Aorta (tissue), 5 donors: Measurements from ENCODE around the gene GUCY2D. TPM values are rescaled to one million over a fixed set of nuclear protein-coding genes. Genes with fewer than 3 reads are reported as not detected.
A peak's percentile ranks its signal among the peaks of the same experiment; 100 is the strongest.
"Not testable (repeated sequence)": the region's sequence is repeated elsewhere in the genome, so short reads cannot be mapped to it uniquely, and the experiment has no call there.

Experiments
- ATAC-seq: fragments of 200-7000 bp; cut with Tn5 transposase; one replicate; pipeline ENCODE4 v1.9.1; 2022; ENCODE audit warnings: moderate library complexity; ENCODE audit not compliant: low FRiP score
- DNase-seq, 2 donors: peaks; one replicate each; pipeline ENCODE4 v3.0.0-alpha.2; 2020
- H3K27ac ChIP-seq, 2 donors: one replicate each; pipeline ENCODE4 v1.5.1; 2013; ENCODE audit warnings: low read length in 2 of 2, mild to moderate bottlenecking in 2 of 2, moderate library complexity in 2 of 2, control low read depth in 1 of 2, inconsistent platforms in 1 of 2, low read depth in 1 of 2
- H3K27me3 ChIP-seq, 2 donors: one replicate each; pipeline ENCODE4 v1.6.1; 2013; ENCODE audit warnings: control low read depth in 1 of 2, low read length in 1 of 2, mild to moderate bottlenecking in 1 of 2, moderate library complexity in 1 of 2; ENCODE audit not compliant: insufficient read depth in 2 of 2, control insufficient read depth in 1 of 2
- H3K36me3 ChIP-seq, 2 donors: one replicate each; pipeline ENCODE4 v1.6.1; 2013; ENCODE audit warnings: control low read depth in 1 of 2, low read length in 1 of 2, mild to moderate bottlenecking in 1 of 2; ENCODE audit not compliant: insufficient read depth in 2 of 2, control insufficient read depth in 1 of 2
- H3K4me1 ChIP-seq, 2 donors: one replicate each; pipeline ENCODE4 v1.6.1; 2013; ENCODE audit warnings: low read length in 2 of 2, control low read depth in 1 of 2, mild to moderate bottlenecking in 1 of 2, moderate library complexity in 1 of 2; ENCODE audit not compliant: insufficient read depth in 2 of 2, control insufficient read depth in 1 of 2
- H3K4me3 ChIP-seq, 2 donors: one replicate each; pipeline ENCODE4 v1.5.1; 2013; ENCODE audit warnings: low read length in 2 of 2, control low read depth in 1 of 2, mild to moderate bottlenecking in 1 of 2
- H3K9me3 ChIP-seq: one replicate; pipeline ENCODE4 v1.6.1; 2013; ENCODE audit warnings: mild to moderate bottlenecking, low read length; ENCODE audit not compliant: control insufficient read depth
- WGBS, 2 donors: extraction: QIAGEN DNeasy Blood & Tissue Kit; methylation state at CpG; one replicate each; pipeline ENCODE4 v1.1.7; 2013; 5-methylcytosine and 5-hydroxymethylcytosine counted together
- intact Hi-C, 2 donors: fragments of 100-400 bp; cut with DNase I; formaldehyde crosslinking; loops; one replicate each; pipeline versions ENCODE4 v1.14.2 to v1.15.0; 2022
- polyA plus RNA-seq, 2 donors: library from polyadenylated mRNA; stranded (reverse); fragments of 200-250 nt; gene quantifications; one replicate each; pipeline ENCODE4 v1.2.3, GENCODE V29; 2013
- total RNA-seq, 2 donors: library from RNA; stranded (reverse); fragmentation: NEBNext Ultra II Directional; extraction: Animal tissue kit (Norgen Biotek cat#: 25700); gene quantifications; one replicate each; pipeline ENCODE4 v1.2.1, GENCODE V29; 2021
- donor health status: healthy with polysubstance abuse.
- donor health status: Bipolar disorder and iron deficiency.
- donor health status: DM: no; HTN: no; CAD: no.
- donor health status: DM: no; HTN: no; CAD: no.
- donor health status: DM: yes; HTN: yes; CAD: no.

The GUCY2D gene
- total and polyA plus RNA-seq, 4 donors, result not detected

- Histone ChIP-seq H3K27ac (no peak overlapping the region), H3K4me3 (no peak overlapping the region), H3K9me3 (no peaks in the 10 kb centered on the region), H3K27me3 (no peaks in the 10 kb centered on the region), H3K36me3 (no peaks in the 10 kb centered on the region), H3K4me1 (no peaks in the 10 kb centered on the region)
- DNase-seq, result no peak
- ATAC-seq, result no peak
- WGBS, 2 donors, result 78 to 83% methylated on average over 16 of the region's 16 CpGs
- intact Hi-C loops, result no loop called here
Observed at GRCh38 chr17:8019665-8020650, 17.5 kb downstream of the GUCY2D start.

DNA sequence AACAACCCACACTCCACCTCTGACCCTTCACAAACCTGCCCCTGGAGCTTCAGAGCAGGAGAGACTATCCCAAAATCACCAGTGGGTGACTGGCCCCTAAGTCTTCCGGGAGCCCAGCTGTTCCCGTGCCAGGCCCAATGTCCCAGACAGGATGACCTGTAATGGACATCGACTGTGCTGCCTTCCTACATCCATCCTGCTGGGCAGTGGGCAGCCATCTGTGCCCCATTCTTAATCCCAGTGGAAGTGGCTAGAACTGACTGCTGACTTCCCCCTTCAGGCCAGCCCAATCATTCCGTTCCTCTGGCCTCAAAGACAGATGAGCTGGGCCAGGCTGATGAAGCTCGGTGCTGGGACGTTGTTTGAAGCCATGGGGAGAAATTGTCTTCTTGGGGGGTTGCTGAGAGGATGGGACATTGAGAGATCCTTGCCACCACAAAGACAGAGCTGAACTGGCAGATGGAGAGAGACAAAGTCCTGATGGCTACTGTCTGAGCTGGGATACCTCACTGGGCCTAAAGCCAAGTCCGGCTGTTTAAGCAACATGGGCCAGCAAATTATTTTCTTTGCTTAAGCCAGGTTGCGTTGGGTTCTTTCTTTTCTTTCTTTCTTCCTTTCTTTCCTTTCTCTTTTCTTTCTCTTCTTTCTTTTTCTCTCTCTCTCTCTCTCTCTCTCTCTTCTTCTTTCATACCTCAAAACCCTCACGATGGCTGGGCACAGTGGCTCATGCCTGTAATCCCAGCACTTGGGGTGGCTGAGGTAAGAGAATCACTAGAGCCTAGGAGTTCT, 18.6 kb downstream of the GUCY2D start:
- H3K4me3 ChIP-seq, result no peak overlapping the region
- H3K9me3 ChIP-seq, result no peaks in the 10 kb centered on the region
- no peaks in the 10 kb centered on the region for H3K36me3 ChIP-seq
- DNase-seq, result no peak
- no peak overlapping the region for H3K27ac ChIP-seq
- ATAC-seq, result no peak
- intact Hi-C loops, result no loop called here
- 84 to 87% methylated on average over 9 of the region's 9 CpGs for WGBS, 2 donors
- H3K4me1 ChIP-seq, result no peaks in the 10 kb centered on the region
- no peaks in the 10 kb centered on the region for H3K27me3 ChIP-seq

DNA sequence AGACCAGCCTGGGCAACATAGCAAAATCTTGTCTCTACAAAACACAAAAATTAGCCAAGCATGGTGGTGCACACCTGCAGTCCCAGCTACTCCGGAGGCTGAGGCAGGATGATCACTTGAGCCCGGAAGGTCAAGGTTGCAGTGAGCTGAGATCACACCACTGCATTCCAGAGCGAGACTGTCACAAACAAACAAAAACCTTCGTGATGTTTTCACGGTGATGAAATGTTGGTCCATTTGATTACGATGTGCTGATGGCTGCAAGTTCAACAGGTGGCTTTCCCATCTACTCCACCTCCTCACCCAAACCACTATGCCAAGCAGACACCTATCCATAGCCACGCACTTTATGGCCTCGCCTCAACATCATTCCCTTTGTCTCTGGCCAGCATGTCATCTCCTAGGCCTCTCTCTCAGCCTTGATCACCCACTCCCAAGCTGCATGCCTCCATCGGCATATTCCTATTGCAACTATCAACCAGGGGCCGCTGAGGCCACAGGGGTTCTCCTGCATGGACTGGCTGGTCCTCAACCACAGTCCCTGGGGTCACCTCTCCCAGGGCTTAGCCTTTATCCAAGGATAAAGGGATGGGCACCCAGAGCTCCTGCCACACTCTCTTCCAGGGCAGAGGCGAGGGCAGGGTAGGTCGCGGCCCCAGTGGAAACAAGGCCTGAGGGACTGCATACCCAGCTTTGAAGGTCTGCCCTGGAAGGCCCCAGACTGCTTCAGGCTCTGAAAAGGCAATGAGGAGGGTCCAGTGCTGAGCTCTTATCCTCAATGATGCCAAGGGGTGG, 19.3 kb downstream of the GUCY2D start:
- H3K4me3 ChIP-seq, result no peak overlapping the region
- no peaks in the 10 kb centered on the region for H3K27me3 ChIP-seq
- intact Hi-C loops, result no loop called here
- no peak for ATAC-seq
- no peak overlapping the region for H3K27ac ChIP-seq
- no peaks in the 10 kb centered on the region for H3K4me1 ChIP-seq
- no peak for DNase-seq
- no peaks in the 10 kb centered on the region for H3K36me3 ChIP-seq
- no peaks in the 10 kb centered on the region for H3K9me3 ChIP-seq
- WGBS, 2 donors, result 94 to 95% methylated on average over 13 of the region's 13 CpGs

GRCh38 chr17:8022360-8023003, 20.1 kb downstream of the GUCY2D start:
- Histone ChIP-seq H3K36me3 (no peaks in the 10 kb centered on the region), H3K27ac (no peak overlapping the region), H3K9me3 (no peaks in the 10 kb centered on the region), H3K4me1 (no peaks in the 10 kb centered on the region), H3K4me3 (no peak overlapping the region), H3K27me3 (no peaks in the 10 kb centered on the region)
- WGBS, 2 donors, result 93 to 96% methylated on average over 4 of the region's 4 CpGs
- intact Hi-C loops, result no loop called here
- ATAC-seq (no peak), DNase-seq (no peak)

DNA sequence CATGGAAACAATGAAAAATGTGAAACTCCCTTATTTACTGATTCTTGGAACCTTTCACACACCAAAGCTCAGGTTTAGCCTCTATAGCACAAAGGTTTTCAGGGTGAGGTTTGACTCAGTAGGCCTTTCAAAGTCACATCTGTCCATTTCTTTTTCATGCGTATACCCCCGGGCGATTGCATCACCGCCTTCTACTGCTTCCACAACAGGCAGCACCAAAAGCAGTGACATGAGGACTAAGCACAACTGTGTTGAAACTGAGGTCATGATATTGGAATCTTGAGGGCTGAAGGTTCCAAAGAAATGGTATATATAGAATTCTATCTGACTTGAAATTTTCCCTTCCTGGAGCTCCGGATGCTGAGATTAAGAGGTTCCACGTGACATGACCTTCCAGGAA, 21.7 kb downstream of the GUCY2D start:
- intact Hi-C loops, H3K9me3 ChIP-seq, DNase-seq, H3K4me3 ChIP-seq, H3K36me3 ChIP-seq, ATAC-seq, H3K27me3 ChIP-seq, H3K4me1 ChIP-seq, H3K27ac ChIP-seq: not testable (repeated sequence)
- WGBS, 2 donors, result 65 to 69% methylated on average over 6 of the region's 6 CpGs

- WGBS, 2 donors, result 92% methylated on average over 9 of the region's 9 CpGs
- Histone ChIP-seq H3K27me3 (no peaks in the 10 kb centered on the region), H3K9me3 (no peaks in the 10 kb centered on the region), H3K4me1 (no peaks in the 10 kb centered on the region), H3K4me3 (no peak overlapping the region), H3K27ac (no peak overlapping the region), H3K36me3 (no peaks in the 10 kb centered on the region)
- DNase-seq (peak in 1 of 2 donors; percentile 64), ATAC-seq (no peak)
- intact Hi-C loops, result no loop called here
Observed at GRCh38 chr17:8025176-8025911, 22.9 kb downstream of the GUCY2D start.

DNA sequence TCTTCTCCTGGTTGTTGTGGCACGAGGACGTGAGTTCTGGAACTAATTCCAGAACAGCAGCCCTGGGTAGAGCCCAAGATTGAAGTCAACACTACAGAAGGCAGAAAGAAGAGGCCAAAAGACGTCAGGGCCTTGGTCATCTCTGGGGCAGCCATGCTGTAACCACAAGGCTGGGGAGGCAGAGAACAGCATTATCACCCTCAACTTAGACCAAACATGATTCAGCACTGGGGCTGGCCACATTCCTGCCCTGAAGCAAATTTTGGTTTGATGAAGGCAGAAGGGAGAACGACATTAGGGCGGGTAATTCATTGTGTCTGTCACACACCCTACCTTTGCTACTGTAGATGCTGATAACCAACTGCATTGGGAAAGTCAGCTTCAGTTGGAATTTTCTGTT, 26.7 kb downstream of the GUCY2D start:
- Histone ChIP-seq H3K27me3 (no peaks in the 10 kb centered on the region), H3K27ac (no peak overlapping the region), H3K36me3 (no peaks in the 10 kb centered on the region), H3K9me3 (no peaks in the 10 kb centered on the region), H3K4me3 (no peak overlapping the region), H3K4me1 (no peaks in the 10 kb centered on the region)
- ATAC-seq (no peak), DNase-seq (peak in 1 of 2 donors; percentile 16)
- intact Hi-C loops, result no loop called here
- 59 to 62% methylated on average over 5 of the region's 5 CpGs for WGBS, 2 donors
